Natural killer cell (primary cell): ENCODE data around the gene NBEAL2. TPM values are rescaled to one million over a fixed set of nuclear protein-coding genes. Genes with fewer than 3 reads are reported as not detected.

Experiments
- ATAC-seq, 3 donors: fragments of 150-1000 bp in 2 of 3; fragments of 200-7000 bp in 1 of 3; cut with Tn5 transposase; 1 replicate in 1 of 3; 2 replicates in 2 of 3; pipeline ENCODE4 v1.10.0; 2021; ENCODE audit warnings: mild to moderate bottlenecking in 2 of 3, moderate library complexity in 2 of 3
- DNase-seq, 2 donors: peaks; one replicate each; pipeline versions ENCODE4 v3.0.0 to v3.0.0-alpha.2; 2013 to 2021; ENCODE audit warnings: mixed read lengths in 1 of 2
- H3K27ac ChIP-seq: one replicate; pipeline ENCODE4 v1.5.1; 2013; ENCODE audit warnings: mild to moderate bottlenecking, low read length
- H3K27me3 ChIP-seq: one replicate; pipeline ENCODE4 v1.6.1; 2013; ENCODE audit warnings: low read length; ENCODE audit not compliant: control insufficient read depth, insufficient read depth
- H3K36me3 ChIP-seq: one replicate; pipeline ENCODE4 v1.6.1; 2013; ENCODE audit warnings: low read length; ENCODE audit not compliant: control insufficient read depth, insufficient read depth
- H3K4me1 ChIP-seq: one replicate; pipeline ENCODE4 v1.6.1; 2013; ENCODE audit warnings: low read length; ENCODE audit not compliant: control insufficient read depth, insufficient read depth
- H3K4me3 ChIP-seq: one replicate; pipeline ENCODE4 v1.5.1; 2013; ENCODE audit warnings: low read length
- H3K9me3 ChIP-seq: one replicate; pipeline ENCODE4 v1.6.1; 2013; ENCODE audit warnings: low read length; ENCODE audit not compliant: control insufficient read depth, insufficient read depth
- H3K27ac Mint-ChIP-seq, 2 donors: one replicate each; pipeline ENCODE4 v1.8.0; 2022; ENCODE audit warnings: mild to moderate bottlenecking in 2 of 2, mixed read lengths in 2 of 2, moderate library complexity in 1 of 2
- H3K27me3 Mint-ChIP-seq, 2 donors: one replicate each; pipeline ENCODE4 v1.8.0; 2022; ENCODE audit warnings: low read depth in 2 of 2, mixed read lengths in 2 of 2
- H3K36me3 Mint-ChIP-seq: one replicate; pipeline ENCODE4 v1.8.0; 2022; ENCODE audit warnings: mixed read lengths
- H3K4me1 Mint-ChIP-seq, 2 donors: one replicate each; pipeline ENCODE4 v1.8.0; 2022; ENCODE audit warnings: mixed read lengths in 2 of 2
- H3K4me3 Mint-ChIP-seq: one replicate; pipeline ENCODE4 v1.8.0; 2022; ENCODE audit warnings: mild to moderate bottlenecking, moderate library complexity, mixed read lengths
- H3K9me3 Mint-ChIP-seq, 2 donors: one replicate each; pipeline ENCODE4 v1.8.0; 2022; ENCODE audit warnings: mixed read lengths in 2 of 2
- WGBS: methylation state at CpG from one replicate; pipeline ENCODE4 v1.1.7; 2013; ENCODE audit warnings: missing lambda C conversion rate; ENCODE audit not compliant: insufficient coverage; 5-methylcytosine and 5-hydroxymethylcytosine counted together
- intact Hi-C: fragments of 100-400 bp; cut with micrococcal nuclease; formaldehyde crosslinking; loops from one replicate; pipeline ENCODE4 v1.14.2; 2022
- total RNA-seq, 4 donors: library from RNA; stranded (reverse); fragments of 120-200 nt in 1 of 4; gene quantifications; one replicate each; pipeline versions ENCODE4 v1.2.3 to v1.2.4, GENCODE V29; 2013 to 2022
- TF ChIP-seq, protein P1 (sequence below): fragments of 200-600 bp; IDR thresholded peaks from one replicate; pipeline ENCODE4 v1.8.0; 2022; ENCODE audit warnings: antibody characterized with exemption

Gene NBEAL2
- total RNA-seq, 3 donors from 2014 or later (not counting 1 experiment from before 2014, with no cell fraction given) = 453 to 536 (median 532) TPM

DNA sequence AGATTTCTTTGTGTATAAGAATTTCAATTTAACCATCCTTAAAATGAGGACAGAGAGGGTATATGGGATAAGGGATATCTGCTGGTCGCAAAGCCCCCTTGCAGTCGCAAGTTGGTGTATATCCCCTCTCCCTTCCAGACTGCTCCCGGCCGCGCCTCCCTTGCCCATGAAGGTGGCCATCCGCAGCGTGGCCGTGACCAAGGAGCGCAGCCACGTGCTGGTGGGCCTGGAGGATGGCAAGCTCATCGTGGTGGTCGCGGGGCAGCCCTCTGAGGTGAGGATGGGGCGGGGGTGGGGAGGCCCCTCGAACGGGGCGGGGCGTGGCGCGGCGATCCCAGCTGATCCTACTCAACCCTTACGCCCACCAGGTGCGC lies 29.4 kb downstream of the NBEAL2 start:
- no peaks in the 10 kb centered on the region for H3K36me3 Mint-ChIP-seq
- H3K9me3 Mint-ChIP-seq = no peaks in the 10 kb centered on the region
- no peak for DNase-seq
- H3K27me3 Mint-ChIP-seq = no peaks in the 10 kb centered on the region
- H3K4me3 Mint-ChIP-seq = no peak overlapping the region
- intact Hi-C loops = loop anchor here (1.0 to 2.0 kb wide), 2 partner anchors 22 to 30 kb away; partner anchors contain the start of gene NBEAL2
- no peak overlapping the region for H3K27ac ChIP-seq
- H3K4me1 Mint-ChIP-seq = peaks cover 11 to 23% of the 10 kb centered on the region in 2 donors
- H3K36me3 ChIP-seq = peaks cover 50% of the 10 kb centered on the region
- H3K9me3 ChIP-seq = no peaks in the 10 kb centered on the region
- no peaks in the 10 kb centered on the region for H3K27me3 ChIP-seq
- H3K27ac Mint-ChIP-seq = no peak overlapping the region
- ATAC-seq = no peak
- H3K4me1 ChIP-seq = peaks cover 18% of the 10 kb centered on the region
- WGBS = 57% methylated on average over 23 of the region's 23 CpGs
- TF ChIP-seq, protein P1, sequence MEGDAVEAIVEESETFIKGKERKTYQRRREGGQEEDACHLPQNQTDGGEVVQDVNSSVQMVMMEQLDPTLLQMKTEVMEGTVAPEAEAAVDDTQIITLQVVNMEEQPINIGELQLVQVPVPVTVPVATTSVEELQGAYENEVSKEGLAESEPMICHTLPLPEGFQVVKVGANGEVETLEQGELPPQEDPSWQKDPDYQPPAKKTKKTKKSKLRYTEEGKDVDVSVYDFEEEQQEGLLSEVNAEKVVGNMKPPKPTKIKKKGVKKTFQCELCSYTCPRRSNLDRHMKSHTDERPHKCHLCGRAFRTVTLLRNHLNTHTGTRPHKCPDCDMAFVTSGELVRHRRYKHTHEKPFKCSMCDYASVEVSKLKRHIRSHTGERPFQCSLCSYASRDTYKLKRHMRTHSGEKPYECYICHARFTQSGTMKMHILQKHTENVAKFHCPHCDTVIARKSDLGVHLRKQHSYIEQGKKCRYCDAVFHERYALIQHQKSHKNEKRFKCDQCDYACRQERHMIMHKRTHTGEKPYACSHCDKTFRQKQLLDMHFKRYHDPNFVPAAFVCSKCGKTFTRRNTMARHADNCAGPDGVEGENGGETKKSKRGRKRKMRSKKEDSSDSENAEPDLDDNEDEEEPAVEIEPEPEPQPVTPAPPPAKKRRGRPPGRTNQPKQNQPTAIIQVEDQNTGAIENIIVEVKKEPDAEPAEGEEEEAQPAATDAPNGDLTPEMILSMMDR = no peak
- no peak overlapping the region for H3K4me3 ChIP-seq

DNA sequence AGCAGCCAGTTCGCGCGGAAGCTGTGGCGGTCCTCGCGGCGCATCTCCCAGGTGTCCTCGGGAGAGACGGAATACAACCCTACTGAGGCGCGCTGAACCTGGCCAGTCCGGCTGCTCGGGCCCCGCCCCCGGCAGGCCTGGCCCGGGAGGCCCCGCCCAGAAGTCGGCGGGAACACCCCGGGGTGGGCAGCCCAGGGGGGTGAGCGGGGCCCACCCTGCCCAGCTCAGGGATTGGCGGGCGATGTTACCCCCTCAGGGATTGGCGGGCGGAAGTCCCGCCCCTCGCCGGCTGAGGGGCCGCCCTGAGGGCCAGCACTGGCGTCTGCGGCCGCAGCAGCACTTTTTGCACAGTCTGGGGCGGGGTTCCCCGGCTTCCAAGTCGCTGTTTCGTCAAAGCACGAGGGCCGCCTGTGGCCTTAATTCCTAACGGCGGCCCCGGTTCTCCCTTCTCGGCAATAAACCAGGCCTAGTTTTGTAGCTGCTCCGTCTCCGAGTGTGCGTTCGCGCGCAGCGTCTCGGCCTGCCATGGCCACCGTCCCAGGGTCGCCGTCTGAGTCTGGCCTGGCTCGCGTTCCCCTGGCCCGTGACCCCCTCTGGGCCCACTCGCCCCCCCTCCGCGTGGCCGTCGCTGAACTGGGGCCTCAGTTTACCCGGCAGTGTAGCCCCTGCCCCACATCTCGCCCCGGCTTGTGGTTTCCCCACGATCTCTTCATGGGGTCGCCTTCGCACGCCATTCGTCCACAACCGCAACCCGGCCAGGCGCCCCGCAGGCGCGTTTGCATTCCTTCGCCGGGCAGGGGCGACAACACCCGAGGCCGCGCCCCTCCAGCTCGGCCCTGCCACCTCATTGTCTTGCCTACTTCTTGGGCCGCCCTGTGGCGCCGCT lies 30.0 kb downstream of the NBEAL2 start:
- Mint-ChIP-seq H3K27ac (peak overlapping the region; percentile 87 to 93), H3K36me3 (no peaks in the 10 kb centered on the region), H3K9me3 (no peaks in the 10 kb centered on the region), H3K27me3 (no peaks in the 10 kb centered on the region), H3K4me1 (peaks cover 11 to 23% of the 10 kb centered on the region in 2 donors), H3K4me3 (peak overlapping the region; percentile 83)
- WGBS = 21% methylated on average over 85 of the region's 85 CpGs
- H3K4me1 ChIP-seq = peaks cover 18% of the 10 kb centered on the region
- peak overlapping the region; percentile 25 for H3K4me3 ChIP-seq
- H3K27me3 ChIP-seq = no peaks in the 10 kb centered on the region
- H3K36me3 ChIP-seq = peaks cover 47% of the 10 kb centered on the region
- ATAC-seq (peak; percentile 92 to 93 (median 93)), DNase-seq (peak; percentile 84 to 86)
- peak overlapping the region; percentile 76 for H3K27ac ChIP-seq
- TF ChIP-seq, protein P1 = peak; percentile 10
- H3K9me3 ChIP-seq = no peaks in the 10 kb centered on the region
- intact Hi-C loops = loop anchor here (1.0 to 2.0 kb wide), 2 partner anchors 23 to 30 kb away; partner anchors contain the start of gene NBEAL2

DNA sequence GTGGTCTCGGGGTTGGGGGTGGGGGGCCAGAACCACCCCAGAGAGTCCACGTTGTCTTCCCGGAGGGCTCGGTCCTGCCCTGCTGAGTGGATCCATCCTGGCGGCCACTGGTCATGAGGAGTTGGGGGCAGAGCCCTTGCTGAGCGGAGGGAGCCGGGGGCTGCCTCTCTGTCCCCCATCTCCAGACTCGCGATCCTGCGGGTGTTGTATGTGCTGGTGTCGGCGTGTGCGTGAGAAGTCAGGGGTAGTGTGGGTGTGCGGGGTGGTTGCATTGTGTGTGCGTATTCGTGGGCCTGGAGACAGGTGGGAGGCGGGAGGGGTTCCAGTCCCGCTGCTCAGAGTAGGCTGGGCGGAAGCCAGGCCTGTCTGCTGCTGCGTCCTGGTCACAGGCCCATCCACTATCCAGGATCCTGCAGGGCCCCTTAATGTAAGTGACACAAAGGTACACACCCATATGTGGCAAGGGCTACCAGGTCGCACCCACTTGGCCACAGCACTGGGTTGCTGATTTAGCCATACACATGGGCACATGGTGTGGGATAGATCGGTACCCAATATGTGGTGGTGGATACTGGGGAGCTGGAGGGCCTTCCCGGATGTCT lies 30.7 kb downstream of the NBEAL2 start:
- intact Hi-C loops = no loop called here
- DNase-seq (no peak), ATAC-seq (no peak)
- Mint-ChIP-seq H3K4me1 (peaks cover 12 to 23% of the 10 kb centered on the region in 2 donors), H3K27ac (peak overlapping the region; percentile 87 to 93), H3K4me3 (peak overlapping the region; percentile 83), H3K36me3 (no peaks in the 10 kb centered on the region), H3K27me3 (no peaks in the 10 kb centered on the region), H3K9me3 (no peaks in the 10 kb centered on the region)
- H3K9me3 ChIP-seq = no peaks in the 10 kb centered on the region
- no peaks in the 10 kb centered on the region for H3K27me3 ChIP-seq
- H3K4me3 ChIP-seq = peak overlapping the region; percentile 25
- 80% methylated on average over 23 of the region's 23 CpGs for WGBS
- TF ChIP-seq, protein P1 = no peak
- H3K36me3 ChIP-seq = peaks cover 40% of the 10 kb centered on the region
- peak overlapping the region; percentile 76 for H3K27ac ChIP-seq
- H3K4me1 ChIP-seq = peaks cover 18% of the 10 kb centered on the region
